ENCODE results near the gene ZNF710.

ZNF710 gene

GRCh38 chr15:90083419-90083818 is 82.3 kb downstream of the ZNF710 start:
- in situ Hi-C loops (cut with MboI; ENCODE audit: low sequenced_read_pairs) = loop anchor here (10.0 kb wide), 1 partner anchor 209 kb away; no protein-coding TSS in a partner anchor

GRCh38 chr15:90083954-90084607 is 83.0 kb downstream of the ZNF710 start:
- in situ Hi-C loops (cut with MboI; ENCODE audit: low sequenced_read_pairs) = loop anchor here (10.0 kb wide), 1 partner anchor 209 kb away; no protein-coding TSS in a partner anchor
- no peaks in the 10 kb centered on the region for H3K4me1 ChIP-seq
- H3K4me3 ChIP-seq = no peak overlapping the region
- no peaks in the 10 kb centered on the region for H3K27me3 ChIP-seq (ENCODE audit: low read depth)
- peaks cover 4% of the 10 kb centered on the region for H3K36me3 ChIP-seq (replicated peaks)
- no peak for DNase-seq (ENCODE audit: low spot score in 2 of 2)
- no peaks in the 10 kb centered on the region for H3K9me3 ChIP-seq

More at GRCh38 chr15:90083419-90083818, 82.3 kb downstream of the ZNF710 start:
- no peak for DNase-seq (ENCODE audit: low spot score in 2 of 2)
- Histone ChIP-seq H3K9me3 (no peaks in the 10 kb centered on the region), H3K27me3 (ENCODE audit: low read depth) (no peaks in the 10 kb centered on the region), H3K36me3 (replicated peaks) (peaks cover 4% of the 10 kb centered on the region), H3K4me3 (no peak overlapping the region), H3K4me1 (no peaks in the 10 kb centered on the region)

DNA sequence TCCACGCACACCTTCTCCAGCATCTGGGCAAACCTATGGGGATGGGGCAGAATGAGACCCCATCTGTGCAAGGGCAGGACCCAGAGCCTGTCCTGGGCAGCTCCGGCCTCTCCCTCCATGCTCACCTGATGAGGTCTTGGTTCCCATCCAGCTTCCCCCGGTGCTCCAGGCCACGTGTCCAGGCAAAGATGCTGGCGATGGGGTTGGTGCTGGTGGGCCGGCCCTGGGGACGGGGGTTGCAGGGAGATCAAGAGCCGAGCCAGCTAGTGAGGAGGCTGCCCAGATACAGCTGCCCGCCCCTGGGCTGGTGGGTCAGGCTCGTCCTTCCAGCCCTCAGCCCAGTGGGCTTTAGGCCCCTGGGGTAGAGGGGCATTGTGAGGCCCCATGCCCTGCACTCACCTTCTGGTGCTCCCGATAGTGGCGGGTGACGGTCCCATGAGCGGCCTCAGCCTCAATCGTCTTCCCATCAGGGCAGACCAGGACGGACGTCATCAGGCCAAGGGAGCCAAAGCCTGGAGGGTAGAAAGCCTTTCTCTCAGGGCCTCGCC is 83.8 kb downstream of the ZNF710 start:
- Histone ChIP-seq H3K36me3 (replicated peaks) (peaks cover 4% of the 10 kb centered on the region), H3K4me1 (no peaks in the 10 kb centered on the region), H3K27me3 (ENCODE audit: low read depth) (no peaks in the 10 kb centered on the region), H3K9me3 (no peaks in the 10 kb centered on the region), H3K4me3 (no peak overlapping the region)
- in situ Hi-C loops (cut with MboI; ENCODE audit: low sequenced_read_pairs) = loop anchor here (10.0 kb wide), 1 partner anchor 210 kb away; no protein-coding TSS in a partner anchor
- DNase-seq (ENCODE audit: low spot score in 2 of 2) = no peak

DNA sequence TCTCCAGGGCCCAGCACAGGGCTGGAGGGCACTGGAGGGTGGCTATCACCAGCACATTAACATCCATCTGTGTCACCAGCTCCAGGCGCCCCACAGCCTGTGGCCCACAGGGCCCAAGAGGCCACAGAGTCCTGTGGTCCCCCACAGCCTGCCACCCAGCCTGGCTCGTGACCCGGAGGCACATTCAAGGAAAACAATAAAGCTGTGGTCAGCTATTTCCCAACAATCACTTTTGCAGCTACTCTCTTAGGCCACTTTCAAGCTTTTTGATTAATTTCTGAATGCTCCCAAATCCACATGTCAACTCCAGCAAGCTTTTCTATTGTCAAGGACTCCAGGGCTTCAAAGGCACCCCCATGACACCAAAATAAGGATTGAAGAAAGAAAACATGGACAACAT is 84.4 kb downstream of the ZNF710 start:
- Histone ChIP-seq H3K9me3 (no peaks in the 10 kb centered on the region), H3K4me1 (no peaks in the 10 kb centered on the region), H3K27me3 (ENCODE audit: low read depth) (no peaks in the 10 kb centered on the region), H3K36me3 (replicated peaks) (peaks cover 4% of the 10 kb centered on the region), H3K4me3 (no peak overlapping the region)
- in situ Hi-C loops (cut with MboI; ENCODE audit: low sequenced_read_pairs) = loop anchor here (10.0 kb wide), 1 partner anchor 211 kb away; no protein-coding TSS in a partner anchor
- no peak for DNase-seq (ENCODE audit: low spot score in 2 of 2)

DNA sequence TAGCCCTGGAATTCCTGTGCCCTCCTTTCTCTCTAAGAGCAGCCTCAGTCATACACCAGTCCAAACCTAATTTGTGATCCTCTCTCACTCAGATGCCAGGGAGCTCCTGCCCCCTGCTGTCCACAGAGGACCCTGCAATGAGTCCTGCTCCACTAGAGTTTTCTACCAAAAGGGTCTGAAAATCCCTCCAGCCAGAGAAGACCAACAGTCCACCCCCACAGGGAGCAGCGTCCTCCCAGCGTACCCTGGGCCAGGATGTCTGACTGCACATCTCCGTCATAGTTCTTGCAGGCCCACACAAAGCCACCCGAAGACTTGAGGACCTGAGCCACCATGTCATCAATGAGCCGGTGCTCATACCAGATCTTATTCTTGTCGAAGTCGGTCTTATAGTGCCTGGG is 85.7 kb downstream of the ZNF710 start:
- H3K36me3 ChIP-seq (replicated peaks) = peaks cover 4% of the 10 kb centered on the region
- H3K27me3 ChIP-seq (ENCODE audit: low read depth) = no peaks in the 10 kb centered on the region
- DNase-seq (ENCODE audit: low spot score in 2 of 2) = peak; percentile 29 to 70
- no peaks in the 10 kb centered on the region for H3K4me1 ChIP-seq
- H3K4me3 ChIP-seq = no peak overlapping the region
- H3K9me3 ChIP-seq = no peaks in the 10 kb centered on the region
- in situ Hi-C loops (cut with MboI; ENCODE audit: low sequenced_read_pairs) = loop anchor here (10.0 kb wide), 1 partner anchor 212 kb away; no protein-coding TSS in a partner anchor

DNA sequence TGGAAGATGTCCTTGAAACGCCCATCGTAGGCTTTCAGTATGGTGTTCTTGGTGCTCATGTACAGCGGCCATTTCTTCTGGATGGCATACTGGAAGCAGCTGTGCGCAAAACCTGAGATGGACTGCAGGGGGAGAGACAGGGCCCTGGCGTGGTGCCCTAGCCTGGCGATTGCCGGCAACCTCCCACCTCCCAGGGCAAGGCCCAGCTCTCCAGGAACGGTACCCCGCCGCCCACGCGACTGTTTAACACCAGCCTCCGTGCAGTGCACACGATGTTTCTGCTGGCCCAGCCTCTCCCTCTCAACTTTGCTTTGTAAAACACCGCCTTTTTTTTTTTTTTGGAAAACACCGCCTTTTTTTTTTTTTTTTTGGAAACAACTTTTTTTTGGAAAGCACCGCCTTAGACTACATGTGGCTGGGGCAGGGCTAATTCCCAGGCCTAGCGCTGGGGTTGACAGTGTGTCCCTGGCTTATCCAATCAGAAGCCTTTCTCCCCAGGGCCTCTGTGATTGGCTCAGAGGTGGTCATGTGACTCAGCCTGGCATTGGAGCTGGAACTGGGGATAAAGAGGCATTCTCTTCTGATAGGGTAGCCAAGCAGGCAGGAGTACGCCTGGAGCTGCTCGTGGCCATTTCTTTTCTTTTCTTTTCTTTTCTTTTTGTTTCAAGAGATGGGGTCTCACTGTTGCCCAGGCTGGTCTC is 86.5 kb downstream of the ZNF710 start:
- DNase-seq (ENCODE audit: low spot score in 2 of 2) = peak; percentile 10 to 66
- Histone ChIP-seq H3K4me1 (no peaks in the 10 kb centered on the region), H3K4me3 (no peak overlapping the region), H3K9me3 (no peaks in the 10 kb centered on the region), H3K36me3 (replicated peaks) (peaks cover 4% of the 10 kb centered on the region), H3K27me3 (ENCODE audit: low read depth) (no peaks in the 10 kb centered on the region)
- in situ Hi-C loops (cut with MboI; ENCODE audit: low sequenced_read_pairs) = loop anchor here (10.0 kb wide), 1 partner anchor 213 kb away; no protein-coding TSS in a partner anchor

DNA sequence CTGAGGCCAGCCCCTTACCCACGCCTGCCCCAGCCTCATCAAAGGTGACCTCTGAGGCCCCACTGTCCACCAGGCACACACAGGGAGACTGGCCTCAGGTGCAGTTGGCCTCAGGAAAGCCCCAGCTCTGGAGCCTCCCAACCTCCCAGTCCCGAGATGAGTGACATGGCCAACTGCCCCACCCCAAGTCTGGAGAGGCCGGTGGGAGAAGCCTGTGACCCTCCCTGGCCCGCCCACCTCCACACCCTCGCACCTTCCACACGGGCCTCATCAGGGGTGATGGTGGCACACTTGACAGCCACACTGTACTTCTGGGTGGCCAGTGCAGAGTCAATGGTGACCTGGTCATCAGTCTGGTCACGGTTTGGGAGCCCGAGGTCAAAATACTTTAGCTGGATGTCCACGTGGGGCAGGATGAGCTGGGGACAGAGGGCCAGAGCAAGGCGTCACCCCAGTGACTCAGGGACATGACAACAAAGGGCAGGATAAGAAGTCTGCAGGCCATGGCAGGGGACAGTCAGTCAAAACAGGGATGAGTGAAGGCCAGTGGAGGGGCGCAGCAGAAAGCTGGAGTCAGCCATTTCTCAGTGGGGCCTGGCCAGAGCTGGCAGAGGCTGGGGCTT is 89.2 kb downstream of the ZNF710 start:
- DNase-seq (ENCODE audit: low spot score in 2 of 2) = no peak
- Histone ChIP-seq H3K9me3 (no peaks in the 10 kb centered on the region), H3K27me3 (ENCODE audit: low read depth) (no peaks in the 10 kb centered on the region), H3K4me1 (no peaks in the 10 kb centered on the region), H3K4me3 (no peak overlapping the region), H3K36me3 (replicated peaks) (peaks cover 4% of the 10 kb centered on the region)
- in situ Hi-C loops (cut with MboI; ENCODE audit: low sequenced_read_pairs) = no loop called here

- Histone ChIP-seq H3K9me3 (no peaks in the 10 kb centered on the region), H3K4me1 (no peaks in the 10 kb centered on the region), H3K4me3 (no peak overlapping the region), H3K36me3 (replicated peaks) (no peaks in the 10 kb centered on the region; the same call in 1 of the 2 replicates), H3K27me3 (ENCODE audit: low read depth) (no peaks in the 10 kb centered on the region)
- in situ Hi-C loops (cut with MboI; ENCODE audit: low sequenced_read_pairs) = no loop called here
- no peak for DNase-seq (ENCODE audit: low spot score in 2 of 2)
Observed at GRCh38 chr15:90091156-90091931, 90.2 kb downstream of the ZNF710 start.

DNA sequence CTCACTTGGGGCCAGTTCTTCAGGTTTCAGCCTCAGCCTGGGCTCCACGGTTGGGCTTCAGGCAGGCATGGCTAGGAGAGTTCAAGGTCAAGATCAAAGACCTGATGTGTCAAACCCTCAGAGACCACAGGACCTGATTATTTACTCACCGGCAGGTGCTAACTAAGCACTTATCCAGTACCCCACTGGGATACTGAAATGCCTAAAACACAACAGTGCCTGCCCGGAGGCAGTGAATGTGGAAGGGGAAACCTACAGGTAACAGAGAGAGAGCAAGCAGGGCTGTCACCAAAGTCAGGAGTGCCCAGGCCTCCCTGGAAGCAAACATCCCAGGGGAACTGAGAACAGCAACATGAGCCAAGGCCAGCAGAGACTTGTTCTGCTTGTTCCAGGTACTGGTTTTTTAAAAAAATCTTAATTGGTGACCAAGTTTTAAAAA is 94.4 kb downstream of the ZNF710 start:
- in situ Hi-C loops (cut with MboI; ENCODE audit: low sequenced_read_pairs) = no loop called here
- Histone ChIP-seq H3K4me1 (no peaks in the 10 kb centered on the region), H3K4me3 (no peak overlapping the region), H3K27me3 (ENCODE audit: low read depth) (no peaks in the 10 kb centered on the region), H3K9me3 (no peaks in the 10 kb centered on the region), H3K36me3 (replicated peaks) (no peaks in the 10 kb centered on the region)
- no peak for DNase-seq (ENCODE audit: low spot score in 2 of 2)

DNA sequence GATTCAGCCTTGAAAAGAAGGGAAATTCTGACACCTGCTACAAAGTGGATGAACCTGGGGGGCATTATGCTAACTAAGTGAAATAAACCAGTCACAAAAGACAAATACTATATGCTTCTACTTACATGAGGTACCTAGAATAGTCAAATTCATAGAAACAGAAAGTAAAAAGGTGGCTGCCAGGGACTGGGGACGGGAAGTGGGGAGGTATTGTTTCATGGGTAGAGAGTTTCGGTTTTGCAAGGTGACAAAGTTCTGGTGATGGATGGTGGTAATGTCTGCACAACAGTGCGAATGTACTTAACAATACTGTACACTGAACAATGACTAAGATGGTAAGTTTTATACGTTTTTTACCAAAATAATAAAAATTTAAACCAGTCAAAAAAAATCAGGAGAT is 96.4 kb downstream of the ZNF710 start:
- no peak for DNase-seq (ENCODE audit: low spot score in 2 of 2)
- Histone ChIP-seq H3K27me3 (ENCODE audit: low read depth) (no peaks in the 10 kb centered on the region), H3K36me3 (replicated peaks) (no peaks in the 10 kb centered on the region), H3K4me3 (no peak overlapping the region), H3K4me1 (peaks cover 8% of the 10 kb centered on the region), H3K9me3 (no peaks in the 10 kb centered on the region)
- in situ Hi-C loops (cut with MboI; ENCODE audit: low sequenced_read_pairs) = no loop called here

DNA sequence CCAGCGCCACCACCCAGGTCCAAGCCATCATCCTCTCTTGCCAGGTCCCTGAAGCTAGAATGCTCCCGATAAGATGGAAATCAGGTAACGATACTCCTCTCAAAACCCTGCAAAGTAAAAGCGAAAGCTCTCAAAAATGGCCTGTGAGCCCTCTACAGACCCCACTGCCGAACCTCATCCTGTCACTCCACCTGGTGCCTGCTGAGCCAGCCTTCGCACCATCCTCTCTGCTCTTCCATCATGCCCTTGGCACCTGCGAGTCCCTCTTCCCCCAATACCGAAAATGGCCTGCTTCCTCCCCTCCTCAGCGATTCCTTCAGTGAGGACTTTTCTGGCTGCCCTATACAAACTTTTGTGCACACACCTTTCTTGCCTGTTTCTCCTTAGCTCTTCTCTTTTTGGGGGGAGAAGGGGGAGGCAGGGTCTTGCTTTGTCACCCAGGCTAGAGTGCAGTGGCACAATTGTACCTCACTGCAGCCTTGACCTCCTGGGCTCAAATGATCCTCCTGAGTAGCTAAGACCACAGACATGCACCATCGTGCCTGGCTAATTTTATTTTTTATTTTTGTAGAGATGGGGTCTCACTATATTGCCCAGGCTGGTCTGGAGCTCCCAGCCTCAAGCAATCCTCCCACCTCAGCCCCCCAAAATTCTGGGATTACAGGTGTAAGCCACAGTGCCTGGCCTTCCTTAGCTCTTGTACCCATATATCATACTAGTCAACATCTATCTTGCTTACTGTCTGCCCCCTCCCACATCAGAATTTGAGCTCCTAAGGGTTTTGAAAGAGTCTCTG is 98.1 kb downstream of the ZNF710 start:
- H3K4me3 ChIP-seq = no peak overlapping the region

DNA sequence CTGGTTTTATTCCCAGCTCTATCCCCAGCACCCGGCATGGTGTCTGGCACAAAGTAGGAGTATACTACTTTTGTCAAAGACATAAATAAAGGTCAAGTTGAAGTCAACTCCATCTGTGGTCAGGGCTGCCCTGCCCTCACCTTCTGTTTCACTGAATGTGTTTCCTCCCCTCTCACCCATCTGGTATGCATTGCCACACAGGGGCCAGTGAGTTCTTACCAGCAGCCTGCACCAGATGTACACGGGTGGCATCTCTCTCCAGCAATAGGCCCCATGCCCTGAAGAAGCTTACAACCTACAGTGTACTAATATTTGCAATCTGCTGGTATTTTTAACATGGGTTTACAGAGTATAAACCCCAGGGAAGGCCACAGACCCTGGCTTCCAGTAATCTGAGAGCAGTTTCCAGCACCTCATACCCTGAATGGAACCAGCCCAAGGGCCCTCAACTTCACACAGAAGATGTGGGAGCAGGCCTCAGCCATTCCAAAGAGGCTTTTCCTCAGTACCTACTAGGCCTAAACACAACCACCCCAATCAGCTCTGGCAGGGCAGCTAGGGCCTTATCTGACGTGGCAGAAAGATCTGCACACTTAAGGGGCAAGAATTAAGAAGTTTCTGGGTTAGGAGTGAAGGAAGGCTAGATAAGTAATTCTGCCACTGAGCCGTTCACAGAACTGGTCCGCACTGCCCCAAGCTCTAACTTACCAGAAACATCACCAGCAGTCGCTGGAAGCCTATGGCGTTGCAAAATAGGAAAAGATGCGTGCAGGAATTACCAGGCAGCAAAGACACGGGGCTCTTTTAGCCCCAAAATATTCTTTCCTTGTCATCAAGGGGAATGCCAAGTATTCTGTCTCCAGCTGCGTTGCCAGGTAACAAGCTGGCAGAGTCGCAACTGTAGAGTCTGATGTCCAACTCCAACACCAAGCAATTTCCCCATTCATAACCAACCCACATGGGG is 99.0 kb downstream of the ZNF710 start:
- Histone ChIP-seq H3K4me3 (no peak overlapping the region), H3K27me3 (ENCODE audit: low read depth) (no peaks in the 10 kb centered on the region), H3K36me3 (replicated peaks) (no peaks in the 10 kb centered on the region), H3K9me3 (no peaks in the 10 kb centered on the region), H3K4me1 (peaks cover 12% of the 10 kb centered on the region)
- no peak for DNase-seq (ENCODE audit: low spot score in 2 of 2)
- in situ Hi-C loops (cut with MboI; ENCODE audit: low sequenced_read_pairs) = no loop called here

More for the DNA sequence above, 98.1 kb downstream of the ZNF710 start:
- H3K27me3 ChIP-seq (ENCODE audit: low read depth) = no peaks in the 10 kb centered on the region
- H3K9me3 ChIP-seq = no peaks in the 10 kb centered on the region
- no peaks in the 10 kb centered on the region for H3K36me3 ChIP-seq (replicated peaks)
- in situ Hi-C loops (cut with MboI; ENCODE audit: low sequenced_read_pairs) = no loop called here
- peaks cover 12% of the 10 kb centered on the region for H3K4me1 ChIP-seq
- DNase-seq (ENCODE audit: low spot score in 2 of 2) = no peak

All from HAP-1 (cell line).